Esophagus muscularis mucosa (tissue), 4 donors: Measurements from ENCODE around the gene TMEM250. TPM values are rescaled to one million over a fixed set of nuclear protein-coding genes. Genes with fewer than 3 reads are reported as not detected.

Source experiments
- DNase-seq: peaks from one replicate; pipeline ENCODE4 v3.0.0-alpha.2; 2017; ENCODE audit errors: extremely low spot score
- H3K27ac ChIP-seq, 4 donors: fragments of 200-600 bp; sonication (generic); replicated peaks in 1 of 4; 1 replicate in 3 of 4; 2 replicates in 1 of 4; pipeline ENCODE4 v1.5.1; 2016 to 2019; ENCODE audit warnings: mild to moderate bottlenecking in 1 of 4
- H3K27me3 ChIP-seq, 4 donors: fragments of 200-600 bp; sonication (generic); one replicate each; pipeline versions ENCODE4 v1.5.1 to v1.6.0; 2016 to 2019
- H3K36me3 ChIP-seq, 4 donors: fragments of 200-600 bp; sonication (generic); one replicate each; pipeline ENCODE4 v1.5.1; 2016 to 2019
- H3K4me1 ChIP-seq, 4 donors: fragments of 200-600 bp; sonication (generic); one replicate each; pipeline ENCODE4 v1.5.1; 2016 to 2019
- H3K4me3 ChIP-seq, 4 donors: fragments of 200-600 bp; sonication (generic); 1 replicate in 2 of 4; 2 replicates in 2 of 4; pipeline ENCODE4 v1.5.1; 2016 to 2019; ENCODE audit warnings: mild to moderate bottlenecking in 4 of 4, moderate library complexity in 1 of 4
- H3K9me3 ChIP-seq, 4 donors: fragments of 200-600 bp; sonication (generic); 1 replicate in 3 of 4; 2 replicates in 1 of 4; pipeline ENCODE4 v1.5.1; 2016 to 2019
- EP300 ChIP-seq: sonication (generic); formaldehyde crosslinking; IDR thresholded peaks from one replicate; pipeline ENCODE4 v1.6.1; 2017; ENCODE audit warnings: antibody characterized with exemption
- POLR2A ChIP-seq: fragments of 450-650 bp; IDR thresholded peaks from one replicate; pipeline ENCODE4 v1.6.1; 2017; ENCODE audit warnings: antibody characterized with exemption, moderate library complexity, mild to moderate bottlenecking, low read depth
- POLR2AphosphoS5 ChIP-seq, 2 donors: sonication (generic); formaldehyde crosslinking; IDR thresholded peaks; one replicate each; pipeline ENCODE4 v1.6.1; 2017; ENCODE audit warnings: antibody characterized with exemption in 2 of 2
- WGBS: methylation state at CpG from one replicate; pipeline ENCODE4 v1.1.5; 2018; 5-methylcytosine and 5-hydroxymethylcytosine counted together
- intact Hi-C: fragments of 100-400 bp; cut with DNase I; formaldehyde crosslinking; loops from one replicate; pipeline ENCODE4 v1.15.1; 2023
- total RNA-seq, 4 donors: library from RNA; depleted of rRNA; stranded (reverse); fragments of >200 nt; gene quantifications; one replicate each; pipeline versions ENCODE4 v1.1.0 to v1.2.1, GENCODE V29; 2016
- TF ChIP-seq, protein P1 (sequence below), 3 experiments: fragments of 200-600 bp in 2 of 3; fragments of 450-650 bp in 1 of 3; sonication (generic) in 2 of 3; IDR thresholded peaks; one replicate each; pipeline ENCODE4 v1.5.1; 2017 to 2019; ENCODE audit warnings: antibody characterized with exemption in 3 of 3, mild to moderate bottlenecking in 2 of 3, moderate library complexity in 1 of 3

Gene TMEM250
- total RNA-seq, 4 donors from 2014 or later, result 33.6 to 77.6 (median 59.4) TPM

DNA sequence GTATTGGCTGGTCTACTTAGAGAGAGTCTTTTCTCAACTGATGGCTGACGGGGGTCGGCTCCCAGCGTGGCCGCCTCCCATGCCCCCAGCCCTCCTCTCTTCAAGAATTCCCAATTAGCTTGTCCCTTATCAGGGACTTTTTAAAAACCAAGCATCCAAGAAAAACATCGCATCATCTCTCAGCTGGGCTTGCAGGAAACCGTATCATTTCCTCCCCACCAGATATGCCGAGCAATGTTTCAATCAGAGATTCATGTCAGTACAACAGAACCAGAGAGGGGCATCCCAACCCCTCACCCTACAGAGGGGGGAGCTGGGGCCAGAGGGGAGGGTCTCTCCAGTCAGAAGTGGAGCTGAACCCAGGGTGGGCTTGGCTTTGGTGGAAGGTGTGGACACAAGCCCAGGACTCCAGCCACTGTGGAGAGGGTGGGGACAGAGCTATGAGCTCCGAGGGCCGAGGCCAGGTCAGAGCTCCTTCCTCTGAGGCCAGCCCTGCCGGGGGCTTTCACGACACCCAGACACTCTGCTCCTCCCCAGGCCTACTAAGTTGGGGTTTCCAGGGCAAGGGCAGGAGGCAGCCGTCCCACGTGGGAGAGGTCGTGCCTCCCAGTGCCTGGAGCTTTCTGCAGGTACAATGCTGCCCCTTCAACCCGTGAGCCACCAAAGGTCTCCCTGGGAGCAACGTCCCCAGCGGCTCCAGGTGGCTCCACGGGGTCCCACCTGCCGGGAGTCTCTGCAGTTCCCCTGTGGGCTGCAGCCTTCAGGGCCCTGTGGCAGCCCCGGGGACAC lies 39.0 kb upstream of the TMEM250 start:
- Histone ChIP-seq H3K27me3 (peaks cover 0 to 77% (median 7%) of the 10 kb centered on the region in 4 donors), H3K27ac (no peak overlapping the region), H3K9me3 (no peaks in the 10 kb centered on the region), H3K36me3 (no peaks in the 10 kb centered on the region), H3K4me1 (no peaks in the 10 kb centered on the region), H3K4me3 (no peak overlapping the region)
- TF ChIP-seq POLR2AphosphoS5 (IDR thresholded peaks at IDR 0.05), result no peak
- TF ChIP-seq POLR2A, result no peak
- no peak for TF ChIP-seq EP300
- TF ChIP-seq, protein P1, sequence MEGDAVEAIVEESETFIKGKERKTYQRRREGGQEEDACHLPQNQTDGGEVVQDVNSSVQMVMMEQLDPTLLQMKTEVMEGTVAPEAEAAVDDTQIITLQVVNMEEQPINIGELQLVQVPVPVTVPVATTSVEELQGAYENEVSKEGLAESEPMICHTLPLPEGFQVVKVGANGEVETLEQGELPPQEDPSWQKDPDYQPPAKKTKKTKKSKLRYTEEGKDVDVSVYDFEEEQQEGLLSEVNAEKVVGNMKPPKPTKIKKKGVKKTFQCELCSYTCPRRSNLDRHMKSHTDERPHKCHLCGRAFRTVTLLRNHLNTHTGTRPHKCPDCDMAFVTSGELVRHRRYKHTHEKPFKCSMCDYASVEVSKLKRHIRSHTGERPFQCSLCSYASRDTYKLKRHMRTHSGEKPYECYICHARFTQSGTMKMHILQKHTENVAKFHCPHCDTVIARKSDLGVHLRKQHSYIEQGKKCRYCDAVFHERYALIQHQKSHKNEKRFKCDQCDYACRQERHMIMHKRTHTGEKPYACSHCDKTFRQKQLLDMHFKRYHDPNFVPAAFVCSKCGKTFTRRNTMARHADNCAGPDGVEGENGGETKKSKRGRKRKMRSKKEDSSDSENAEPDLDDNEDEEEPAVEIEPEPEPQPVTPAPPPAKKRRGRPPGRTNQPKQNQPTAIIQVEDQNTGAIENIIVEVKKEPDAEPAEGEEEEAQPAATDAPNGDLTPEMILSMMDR (IDR thresholded peaks at IDR 0.05), result no peak
- DNase-seq, result no peak
- intact Hi-C loops, result no loop called here
- 62% methylated on average over 10 of the region's 20 CpGs for WGBS

DNA sequence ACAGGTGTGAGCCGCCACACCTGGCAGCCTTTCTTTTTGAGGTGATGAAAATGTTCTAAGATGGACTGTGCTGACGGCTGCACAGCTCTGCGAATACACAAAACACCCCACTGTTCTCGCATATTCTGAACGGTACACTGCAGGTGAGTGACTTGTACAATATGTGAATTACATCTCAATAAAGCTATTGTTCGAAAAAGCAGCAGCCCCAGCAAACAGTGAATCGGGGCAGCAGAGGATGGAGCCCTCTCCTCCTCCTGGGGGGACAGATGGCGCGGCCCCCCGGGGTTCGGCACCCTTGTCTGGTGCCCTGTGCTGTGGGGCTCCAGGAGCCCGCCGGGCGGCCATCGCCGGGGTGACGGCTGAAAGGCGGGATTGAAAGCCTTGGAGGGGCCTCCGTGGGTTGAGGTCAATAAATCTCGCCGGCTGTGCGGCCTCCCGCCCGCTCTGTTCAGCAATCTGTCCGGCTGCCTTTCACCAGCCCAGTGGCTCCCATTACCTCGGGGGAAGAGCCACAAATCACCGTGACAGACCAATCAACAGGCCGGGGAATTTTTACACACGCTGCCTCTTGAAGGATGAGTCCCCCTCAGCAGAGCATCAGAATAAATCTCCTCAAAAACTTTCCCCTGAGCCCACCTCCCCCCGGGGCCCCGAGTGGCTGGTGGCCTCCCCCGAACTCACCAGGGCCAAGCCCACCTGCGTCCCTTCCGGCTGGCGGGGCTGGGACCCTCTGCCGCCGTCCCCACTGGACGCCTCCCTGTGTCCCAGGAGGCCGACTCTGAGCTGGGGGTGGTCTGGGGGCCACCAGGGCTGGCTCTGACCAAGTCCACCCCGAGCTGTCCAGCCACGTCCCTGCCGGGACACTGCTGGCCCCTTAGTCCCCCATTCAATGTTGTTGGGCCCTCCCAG lies 37.8 kb upstream of the TMEM250 start:
- H3K36me3 ChIP-seq, result no peaks in the 10 kb centered on the region
- H3K27ac ChIP-seq, result no peak overlapping the region
- no peak overlapping the region for H3K4me3 ChIP-seq
- no peak for DNase-seq
- TF ChIP-seq POLR2AphosphoS5 (IDR thresholded peaks at IDR 0.05) (no peak), POLR2A (no peak), EP300 (no peak)
- TF ChIP-seq, protein P1 (IDR thresholded peaks at IDR 0.05), result no peak
- peaks cover 0 to 69% (median 7%) of the 10 kb centered on the region in 4 donors for H3K27me3 ChIP-seq
- intact Hi-C loops, result no loop called here
- 57% methylated on average over 25 of the region's 42 CpGs for WGBS
- no peaks in the 10 kb centered on the region for H3K4me1 ChIP-seq
- no peaks in the 10 kb centered on the region for H3K9me3 ChIP-seq

DNA sequence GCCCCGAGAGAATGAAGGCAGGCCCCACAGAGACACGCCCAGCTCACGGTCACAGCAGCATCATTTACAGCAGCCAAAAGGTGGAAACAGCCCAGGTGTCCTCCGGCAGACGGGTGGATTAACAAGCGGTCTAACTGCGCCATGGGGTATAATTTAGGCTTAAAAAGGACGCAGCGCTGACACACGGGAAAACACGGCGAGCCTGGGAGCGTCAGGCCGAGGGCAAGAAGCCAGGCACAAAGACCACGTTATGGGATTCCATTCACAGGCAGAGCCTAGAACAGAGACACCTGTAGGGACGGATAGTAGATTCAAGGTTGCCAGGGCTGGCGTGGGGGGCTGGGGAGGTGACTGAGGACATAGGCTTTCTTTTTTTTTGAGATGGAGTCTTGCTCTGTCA lies 36.9 kb upstream of the TMEM250 start:
- intact Hi-C loops, result no loop called here
- no peak overlapping the region for H3K4me3 ChIP-seq
- no peaks in the 10 kb centered on the region for H3K9me3 ChIP-seq
- 84% methylated on average over 17 of the region's 17 CpGs for WGBS
- H3K27me3 ChIP-seq, result peaks cover 0 to 61% (median 7%) of the 10 kb centered on the region in 4 donors
- TF ChIP-seq EP300 (no peak), POLR2A (no peak), POLR2AphosphoS5 (IDR thresholded peaks at IDR 0.05) (no peak)
- TF ChIP-seq, protein P1 (IDR thresholded peaks at IDR 0.05), result no peak
- H3K4me1 ChIP-seq, result no peaks in the 10 kb centered on the region
- DNase-seq, result no peak
- no peaks in the 10 kb centered on the region for H3K36me3 ChIP-seq
- no peak overlapping the region for H3K27ac ChIP-seq

DNA sequence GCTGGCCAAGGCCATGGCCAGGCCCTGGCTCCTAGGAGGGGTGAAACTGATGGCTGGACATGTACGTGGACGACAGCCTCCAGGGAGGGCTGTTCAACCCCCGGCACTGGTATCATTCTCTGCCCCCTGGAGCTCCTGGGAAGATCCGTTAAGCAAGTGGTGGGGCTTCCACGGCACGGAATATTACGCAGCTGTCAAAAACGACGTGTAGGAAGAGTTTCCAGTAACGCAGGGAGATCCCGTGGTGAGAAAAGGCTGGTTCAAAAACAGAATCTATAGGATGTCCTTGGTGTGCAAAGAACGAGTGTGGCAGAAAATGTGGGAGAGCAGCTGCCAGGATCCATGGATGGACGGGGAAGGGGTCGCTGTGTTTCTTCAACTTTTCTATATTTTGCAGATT lies 36.3 kb upstream of the TMEM250 start:
- WGBS, result 87% methylated on average over 14 of the region's 14 CpGs
- no peak for DNase-seq
- intact Hi-C loops, result no loop called here
- peaks cover 0 to 55% (median 7%) of the 10 kb centered on the region in 4 donors for H3K27me3 ChIP-seq
- H3K4me3 ChIP-seq, result no peak overlapping the region
- no peak overlapping the region for H3K27ac ChIP-seq
- H3K9me3 ChIP-seq, result no peaks in the 10 kb centered on the region
- H3K36me3 ChIP-seq, result no peaks in the 10 kb centered on the region
- no peaks in the 10 kb centered on the region for H3K4me1 ChIP-seq
- TF ChIP-seq, protein P1 (IDR thresholded peaks at IDR 0.05), result no peak
- TF ChIP-seq POLR2A (no peak), EP300 (no peak), POLR2AphosphoS5 (IDR thresholded peaks at IDR 0.05) (no peak)
